Endodermal cell (in vitro differentiated cells): ENCODE measurements around the gene SH3D19. TPM values are rescaled to one million over a fixed set of nuclear protein-coding genes. Genes with fewer than 3 reads are reported as not detected.

Experiments
- DNase-seq: peaks from one replicate; pipeline ENCODE4 v3.0.0-alpha.2; 2017
- H3K27ac ChIP-seq: 2 replicates; pipeline ENCODE4 v1.5.1; 2013; ENCODE audit warnings: mild to moderate bottlenecking, low read depth, low read length, moderate library complexity
- H3K27me3 ChIP-seq: 2 replicates; pipeline ENCODE4 v1.6.1; 2013; ENCODE audit warnings: mild to moderate bottlenecking, low read length, moderate library complexity; ENCODE audit not compliant: insufficient read depth, control insufficient read depth, poor library complexity, severe bottlenecking
- H3K36me3 ChIP-seq: 2 replicates; pipeline ENCODE4 v1.7.0; 2013; ENCODE audit warnings: mild to moderate bottlenecking, low read length, moderate library complexity; ENCODE audit not compliant: control insufficient read depth, insufficient read depth
- H3K4me1 ChIP-seq: one replicate; pipeline ENCODE4 v1.7.0; 2013; ENCODE audit warnings: low read length; ENCODE audit not compliant: control insufficient read depth, insufficient read depth
- H3K4me3 ChIP-seq: 2 replicates; pipeline ENCODE4 v1.5.1; 2013; ENCODE audit warnings: mild to moderate bottlenecking, low read length, moderate library complexity
- H3K9ac ChIP-seq: 2 replicates; pipeline ENCODE4 v1.6.1; 2013; ENCODE audit warnings: mild to moderate bottlenecking, low read length, moderate library complexity; ENCODE audit not compliant: poor library complexity, severe bottlenecking; ENCODE audit errors: extremely low read depth
- H3K9me3 ChIP-seq: 2 replicates; pipeline ENCODE4 v1.6.1; 2013; ENCODE audit warnings: mild to moderate bottlenecking, low read length, moderate library complexity; ENCODE audit not compliant: control insufficient read depth
- H3K27ac Mint-ChIP-seq: 2 replicates; pipeline ENCODE4 v1.8.0; 2020; ENCODE audit warnings: mixed read lengths
- H3K27me3 Mint-ChIP-seq: 2 replicates; pipeline ENCODE4 v1.8.0; 2021; ENCODE audit warnings: mild to moderate bottlenecking, mixed read lengths; ENCODE audit not compliant: insufficient read depth
- H3K36me3 Mint-ChIP-seq: 2 replicates; pipeline ENCODE4 v1.8.0; 2020; ENCODE audit warnings: low read depth, mixed read lengths
- H3K4me1 Mint-ChIP-seq: 2 replicates; pipeline ENCODE4 v1.8.0; 2020; ENCODE audit warnings: mixed read lengths
- H3K4me3 Mint-ChIP-seq: 2 replicates; pipeline ENCODE4 v1.8.0; 2020; ENCODE audit warnings: mild to moderate bottlenecking, moderate library complexity, mixed read lengths
- H3K9me3 Mint-ChIP-seq: 2 replicates; pipeline ENCODE4 v1.8.0; 2020; ENCODE audit warnings: mild to moderate bottlenecking, mixed read lengths
- CTCF ChIP-seq: fragments of 200-600 bp; sonication (generic); conservative IDR thresholded peaks from 2 replicates; pipeline ENCODE4 v1.5.0; 2021; ENCODE audit warnings: antibody characterized with exemption, mild to moderate bottlenecking
- WGBS, 2 experiments: methylation state at CpG; one replicate each; pipeline versions ENCODE4 v1.1.5 to v1.1.7; 2013; ENCODE audit warnings: missing lambda C conversion rate in 2 of 2, mixed read lengths in 1 of 2; ENCODE audit not compliant: insufficient coverage in 1 of 2, insufficient read length in 1 of 2; 5-methylcytosine and 5-hydroxymethylcytosine counted together
- total RNA-seq, 2 donors: library from RNA; stranded (reverse); fragmentation: NEBNext Ultra II Directional in 1 of 2; extraction: Animal tissue kit (Norgen Biotek cat#: 25700) in 1 of 2; gene quantifications; 2 replicates in 1 of 2; 3 replicates in 1 of 2; pipeline ENCODE4 v1.2.1, GENCODE V29; 2021

The SH3D19 gene
- total RNA-seq, 2 donors from 2014 or later: 48.8 to 55.6 TPM

DNA sequence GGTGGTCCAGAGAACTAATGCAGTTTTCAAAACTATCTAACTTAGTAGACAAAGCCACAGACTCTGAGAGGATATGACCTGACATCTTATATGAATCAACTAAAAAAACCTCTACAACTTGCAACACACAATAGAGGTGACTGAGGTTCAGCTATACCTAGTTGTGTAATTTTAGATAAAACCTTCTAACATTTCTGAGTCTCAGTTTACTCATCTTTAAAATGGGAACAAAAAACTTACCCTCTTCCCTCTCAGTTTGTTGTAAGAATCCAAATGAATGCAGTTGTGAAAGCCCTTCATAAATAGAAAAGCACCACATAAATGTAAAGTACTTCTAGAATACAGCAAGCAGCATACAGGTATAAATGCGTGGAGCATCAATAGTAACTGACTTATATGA is 5.9 kb downstream of the SH3D19 start:
- Histone ChIP-seq H3K9ac (no peak overlapping the region), H3K4me3 (no peak overlapping the region), H3K4me1 (no peaks in the 10 kb centered on the region), H3K27me3 (no peaks in the 10 kb centered on the region), H3K36me3 (no peaks in the 10 kb centered on the region), H3K27ac (no peak overlapping the region), H3K9me3 (no peaks in the 10 kb centered on the region)
- Mint-ChIP-seq H3K9me3 (no peaks in the 10 kb centered on the region), H3K36me3 (peaks cover 10% of the 10 kb centered on the region), H3K27ac (no peak overlapping the region), H3K4me1 (peaks cover 42% of the 10 kb centered on the region), H3K4me3 (no peak overlapping the region), H3K27me3 (no peaks in the 10 kb centered on the region)
- DNase-seq: no peak
- WGBS, 2 experiments: 91 to 100% methylated on average over 1 of the region's 1 CpG
- no peak for TF ChIP-seq CTCF

DNA sequence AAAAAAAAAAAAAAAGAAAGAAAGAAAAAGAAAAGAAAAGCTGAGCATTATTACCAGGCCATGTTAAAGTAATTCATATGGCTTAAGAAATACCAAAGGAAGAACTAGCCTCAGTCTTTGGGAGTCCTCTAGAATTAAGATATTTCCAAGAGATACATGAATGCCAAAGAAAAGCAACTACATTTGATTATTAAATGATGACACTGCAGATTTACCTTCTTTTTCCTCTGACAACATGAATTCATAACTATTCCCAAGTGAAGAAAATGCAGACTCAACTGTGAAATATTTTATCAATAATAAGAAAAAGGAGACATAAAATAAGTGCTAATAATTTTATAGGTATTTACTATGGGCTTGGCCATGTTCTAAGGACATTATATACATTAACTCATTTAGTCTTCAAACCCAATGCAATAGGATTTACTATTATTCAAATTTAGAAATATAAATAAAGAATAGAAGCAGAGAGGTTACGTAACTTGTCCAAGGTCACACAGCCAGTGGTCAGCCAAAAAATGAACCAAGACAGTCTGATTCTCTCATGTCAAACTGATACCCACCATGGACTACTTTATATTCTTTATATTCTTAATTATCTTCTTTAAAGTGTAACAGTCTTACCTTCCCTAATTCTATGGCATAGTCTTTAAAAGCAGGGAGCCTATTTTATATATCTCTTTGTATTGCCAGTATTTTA is 6.9 kb downstream of the SH3D19 start:
- H3K9me3 Mint-ChIP-seq: no peaks in the 10 kb centered on the region

DNA sequence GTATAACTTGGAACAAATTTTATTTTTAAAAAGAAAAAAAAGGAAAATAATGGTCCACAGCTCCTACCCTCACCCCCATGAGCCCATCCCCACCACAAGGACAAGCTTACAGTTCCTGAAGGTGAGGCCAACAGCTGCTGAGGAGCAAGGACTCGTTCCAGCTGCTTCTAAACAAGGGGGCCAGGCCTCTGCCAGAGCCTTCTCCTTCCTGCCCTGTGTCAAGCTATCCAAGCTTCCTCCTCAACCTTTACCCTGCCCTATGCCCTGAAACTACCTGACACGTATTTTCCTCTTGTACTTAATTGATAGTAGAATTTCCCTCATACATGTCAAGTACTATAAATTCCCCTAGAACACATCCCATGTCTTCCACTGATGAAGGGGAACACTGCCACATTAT is 8.8 kb downstream of the SH3D19 start:
- H3K9ac ChIP-seq: no peak overlapping the region
- peaks cover 9% of the 10 kb centered on the region for H3K4me1 ChIP-seq
- no peak overlapping the region for H3K27ac Mint-ChIP-seq
- H3K4me1 Mint-ChIP-seq: peaks cover 37% of the 10 kb centered on the region
- no peaks in the 10 kb centered on the region for H3K9me3 Mint-ChIP-seq
- 91% methylated on average over 2 of the region's 2 CpGs; no CpG with 5 or more reads in 1 of the 2 experiments for WGBS, 2 experiments
- no peak for TF ChIP-seq CTCF
- no peaks in the 10 kb centered on the region for H3K27me3 Mint-ChIP-seq
- H3K4me3 Mint-ChIP-seq: no peak overlapping the region
- no peaks in the 10 kb centered on the region for H3K9me3 ChIP-seq
- DNase-seq: no peak
- peaks cover 5% of the 10 kb centered on the region for H3K36me3 ChIP-seq
- H3K27ac ChIP-seq: no peak overlapping the region
- no peaks in the 10 kb centered on the region for H3K27me3 ChIP-seq
- no peak overlapping the region for H3K4me3 ChIP-seq
- peaks cover 13% of the 10 kb centered on the region for H3K36me3 Mint-ChIP-seq

More for the DNA sequence above, 6.9 kb downstream of the SH3D19 start:
- Mint-ChIP-seq H3K27me3 (no peaks in the 10 kb centered on the region), H3K4me3 (no peak overlapping the region), H3K36me3 (peaks cover 10% of the 10 kb centered on the region), H3K27ac (no peak overlapping the region), H3K4me1 (peaks cover 50% of the 10 kb centered on the region)
- H3K27ac ChIP-seq: no peak overlapping the region
- H3K9me3 ChIP-seq: no peaks in the 10 kb centered on the region
- 93% methylated on average over 1 of the region's 1 CpG; no CpG with 5 or more reads in 1 of the 2 experiments for WGBS, 2 experiments
- no peak for DNase-seq
- H3K36me3 ChIP-seq: no peaks in the 10 kb centered on the region
- no peak overlapping the region for H3K9ac ChIP-seq
- peaks cover 8% of the 10 kb centered on the region for H3K4me1 ChIP-seq
- no peak for TF ChIP-seq CTCF
- H3K4me3 ChIP-seq: no peak overlapping the region
- no peaks in the 10 kb centered on the region for H3K27me3 ChIP-seq
